GM21723 (cell line): ENCODE data around the gene MSH2.
"Not testable (repeated sequence)": the region's sequence is repeated elsewhere in the genome, so short reads cannot be mapped to it uniquely, and the experiment has no call there.

Source experiments
- ATAC-seq: cut with Tn5 transposase; IDR thresholded peaks from one replicate; pipeline ENCODE4 v1.9.1; 2021; ENCODE audit warnings: mild to moderate bottlenecking, moderate library complexity; ENCODE audit not compliant: unreplicated experiment

The MSH2 gene

DNA sequence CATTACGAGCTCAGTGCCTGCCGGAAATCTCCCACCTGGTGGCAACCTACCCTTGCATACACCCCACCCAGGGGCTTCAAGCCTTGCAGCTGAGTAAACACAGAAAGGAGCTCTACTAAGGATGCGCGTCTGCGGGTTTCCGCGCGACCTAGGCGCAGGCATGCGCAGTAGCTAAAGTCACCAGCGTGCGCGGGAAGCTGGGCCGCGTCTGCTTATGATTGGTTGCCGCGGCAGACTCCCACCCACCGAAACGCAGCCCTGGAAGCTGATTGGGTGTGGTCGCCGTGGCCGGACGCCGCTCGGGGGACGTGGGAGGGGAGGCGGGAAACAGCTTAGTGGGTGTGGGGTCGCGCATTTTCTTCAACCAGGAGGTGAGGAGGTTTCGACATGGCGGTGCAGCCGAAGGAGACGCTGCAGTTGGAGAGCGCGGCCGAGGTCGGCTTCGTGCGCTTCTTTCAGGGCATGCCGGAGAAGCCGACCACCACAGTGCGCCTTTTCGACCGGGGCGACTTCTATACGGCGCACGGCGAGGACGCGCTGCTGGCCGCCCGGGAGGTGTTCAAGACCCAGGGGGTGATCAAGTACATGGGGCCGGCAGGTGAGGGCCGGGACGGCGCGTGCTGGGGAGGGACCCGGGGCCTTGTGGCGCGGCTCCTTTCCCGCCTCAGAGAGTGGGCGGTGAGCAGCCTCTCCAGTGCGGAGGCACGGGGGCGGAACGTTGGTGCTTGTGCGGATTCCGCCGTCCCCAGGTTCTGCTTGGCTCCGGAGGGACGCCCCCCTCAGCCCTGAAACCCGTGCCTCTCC is at the start of gene MSH2:
Gene MSH2, plus strand, starts transcription at position 352 of the 804 bp plus-strand sequence. Its CDS starts 36 bp downstream, at position 388.
- peak; percentile 91 for ATAC-seq

GRCh38 chr2:47354013-47354847 is 48.7 kb upstream of the MSH2 start:
- ATAC-seq = no peak

DNA sequence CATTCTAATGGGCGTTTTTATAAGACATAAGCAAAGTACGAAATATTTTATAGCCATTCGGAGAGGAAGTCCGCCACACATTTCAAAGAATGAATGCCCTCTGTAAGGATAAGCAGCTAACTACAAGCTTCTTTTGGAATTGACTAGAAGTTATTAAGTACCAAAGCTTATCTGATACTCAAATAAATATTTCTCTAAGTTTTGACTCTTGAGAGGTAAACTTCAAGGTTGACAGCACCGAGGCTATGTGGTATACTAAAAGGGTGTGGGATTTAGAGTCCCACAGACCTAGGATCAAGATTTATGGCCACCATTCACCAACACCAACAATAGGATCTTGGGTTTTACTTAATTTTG is 48.1 kb upstream of the MSH2 start:
- no peak for ATAC-seq

- no peak for ATAC-seq
Measured at GRCh38 chr2:47357483-47357882, 45.5 kb upstream of the MSH2 start.

GRCh38 chr2:47359375-47359868 is 43.5 kb upstream of the MSH2 start:
- no peak for ATAC-seq

DNA sequence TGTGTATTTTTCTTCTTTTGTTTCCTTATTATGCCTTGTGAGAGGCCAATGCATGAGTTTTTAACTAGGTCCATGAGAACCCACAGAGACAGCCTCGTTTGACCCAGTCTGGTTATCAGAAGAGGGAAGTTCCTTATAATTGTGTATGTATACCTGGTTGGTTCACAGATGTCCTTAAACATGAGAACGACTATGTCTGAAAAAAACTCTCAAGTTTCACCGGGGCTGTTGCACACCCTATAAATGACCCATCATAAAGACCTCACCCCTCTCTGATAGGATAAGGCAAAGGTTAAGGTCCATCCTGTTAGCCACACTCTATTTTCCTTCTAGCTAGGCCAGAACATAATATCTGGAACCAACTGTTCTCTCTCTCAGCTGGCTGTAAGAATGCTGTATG is 42.7 kb upstream of the MSH2 start:
- no peak for ATAC-seq

DNA sequence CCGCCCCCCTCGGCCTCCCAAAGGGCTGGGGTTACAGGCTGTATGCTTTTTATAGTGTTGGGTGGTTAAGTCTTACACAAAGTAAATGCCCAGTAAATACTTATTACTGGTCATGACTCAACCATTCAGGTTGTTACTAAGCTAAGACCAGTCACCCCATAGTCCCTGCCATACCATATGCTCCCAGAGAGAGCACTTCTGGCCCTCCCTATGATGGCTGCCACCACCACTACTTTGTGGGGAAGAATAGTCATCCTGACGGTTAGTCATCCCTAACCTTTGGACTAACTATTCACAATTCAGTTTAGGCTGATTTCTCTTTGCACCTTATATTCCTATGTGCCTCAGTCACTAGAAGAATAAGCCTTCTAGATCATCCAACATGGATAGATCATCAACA is 42.0 kb upstream of the MSH2 start:
- no peak for ATAC-seq

- not testable (repeated sequence) for ATAC-seq
Measured at GRCh38 chr2:47361505-47362229, 41.3 kb upstream of the MSH2 start.

- ATAC-seq = no peak
Measured at GRCh38 chr2:47373747-47374146, 29.2 kb upstream of the MSH2 start.

GRCh38 chr2:47375307-47375706 is 27.6 kb upstream of the MSH2 start:
- ATAC-seq = no peak

DNA sequence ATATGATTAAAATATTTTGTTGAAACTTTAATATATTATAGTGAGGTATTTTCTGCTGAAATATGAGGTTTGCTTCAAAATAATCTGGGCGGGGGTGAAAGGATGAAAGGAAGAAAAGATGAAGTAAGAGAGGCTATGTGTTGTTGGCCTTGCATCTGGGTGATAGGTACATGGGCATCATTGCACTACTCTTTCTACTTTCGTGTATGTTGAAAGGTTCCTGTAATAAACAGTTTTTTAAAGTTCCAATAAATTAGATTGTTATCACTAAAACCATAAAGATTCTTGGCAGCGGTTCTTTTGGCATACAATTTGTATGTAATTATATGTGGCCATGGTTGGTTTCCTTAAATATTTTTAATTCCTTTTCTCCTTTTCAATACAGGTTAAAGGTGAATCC is 23.6 kb upstream of the MSH2 start:
- ATAC-seq = no peak

GRCh38 chr2:47381408-47381807 is 21.5 kb upstream of the MSH2 start:
- ATAC-seq = no peak

DNA sequence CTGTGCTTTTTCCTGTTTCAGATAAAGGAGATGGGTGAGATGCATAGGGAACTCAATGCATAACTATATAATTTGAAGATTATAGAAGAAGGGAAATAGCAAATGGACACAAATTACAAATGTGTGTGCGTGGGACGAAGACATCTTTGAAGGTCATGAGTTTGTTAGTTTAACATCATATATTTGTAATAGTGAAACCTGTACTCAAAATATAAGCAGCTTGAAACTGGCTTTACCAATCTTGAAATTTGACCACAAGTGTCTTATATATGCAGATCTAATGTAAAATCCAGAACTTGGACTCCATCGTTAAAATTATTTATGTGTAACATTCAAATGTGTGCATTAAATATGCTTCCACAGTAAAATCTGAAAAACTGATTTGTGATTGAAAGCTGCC is 16.4 kb upstream of the MSH2 start:
- no peak for ATAC-seq

DNA sequence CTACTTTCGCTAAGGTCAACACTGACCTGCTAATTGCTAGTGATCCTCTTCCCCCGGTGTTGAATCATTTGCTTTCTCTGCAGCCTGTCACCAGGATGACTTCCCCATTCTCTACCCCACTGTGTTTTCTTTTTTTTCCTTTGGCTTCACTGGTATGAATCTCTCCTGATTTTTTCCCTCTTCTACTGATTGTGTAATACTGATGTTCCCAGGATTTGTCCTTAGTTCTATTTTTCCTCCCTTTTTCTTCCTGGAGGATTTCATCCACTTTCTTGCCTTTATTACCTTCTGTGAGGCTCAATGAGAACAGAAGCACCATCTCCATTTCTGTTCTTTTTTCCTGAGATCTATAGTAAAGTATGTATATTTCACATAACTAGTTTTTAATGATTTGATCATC is 14.1 kb upstream of the MSH2 start:
- ATAC-seq = no peak

- ATAC-seq = no peak
Measured at GRCh38 chr2:47389692-47390091, 13.3 kb upstream of the MSH2 start.

DNA sequence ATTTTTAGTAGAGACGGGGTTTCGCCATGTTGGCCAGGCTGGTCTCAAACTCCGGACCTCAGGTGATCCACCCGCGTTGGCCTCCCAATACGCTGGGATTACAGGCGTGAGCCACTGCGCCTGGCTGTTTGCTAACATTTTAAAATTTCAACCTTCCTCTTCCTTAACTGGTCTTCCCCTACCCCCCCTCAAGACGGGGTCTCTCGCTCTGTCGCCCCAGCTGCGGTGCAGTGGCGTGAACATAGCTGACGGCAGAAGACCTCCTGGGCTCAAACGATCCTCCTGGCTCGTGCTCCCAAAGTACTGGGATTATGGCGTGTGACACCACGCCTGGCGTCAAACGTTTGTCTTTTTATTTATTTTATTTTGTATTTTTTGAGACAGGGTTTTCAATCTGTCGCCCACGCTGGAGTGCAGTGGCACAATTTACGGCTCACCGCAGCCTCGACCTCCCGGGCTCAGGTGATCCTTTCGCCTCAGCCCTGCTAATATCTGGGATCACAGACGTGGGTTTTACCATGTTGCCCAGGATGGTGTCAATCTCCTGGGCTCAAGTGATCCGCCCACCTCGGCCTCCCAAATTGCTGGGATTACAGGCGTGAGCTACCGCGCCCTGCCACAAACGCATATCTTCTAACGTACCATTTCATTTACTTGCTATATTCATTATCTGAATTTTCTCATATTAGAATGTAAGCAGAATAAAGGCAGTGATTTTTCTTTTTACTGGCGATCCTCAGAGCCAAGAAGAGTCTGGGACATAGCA is 984 bp upstream of the MSH2 start:
- no peak for ATAC-seq

GRCh38 chr2:47402555-47402804 is 476 bp upstream of the MSH2 start:
- ATAC-seq = no peak

- peak; percentile 9 for ATAC-seq
Measured at GRCh38 chr2:47403609-47404193, 745 bp downstream of the MSH2 start.

GRCh38 chr2:47404356-47404755 is 1.4 kb downstream of the MSH2 start:
- ATAC-seq = no peak

GRCh38 chr2:47405757-47406156 is 2.8 kb downstream of the MSH2 start:
- no peak for ATAC-seq
